Caco-2 (cell line): ENCODE measurements around the gene PMAIP1. TPM values are rescaled to one million over a fixed set of nuclear protein-coding genes. Genes with fewer than 3 reads are reported as not detected.
A peak's percentile ranks its signal among the peaks of the same experiment; 100 is the strongest.

ENCODE experiments used
- BruUV-seq: library from RNA; stranded (reverse); fragments of 400-500 nt; replicated peaks from 2 replicates; lab custom pipeline; 2021; lab: Mats Ljungman, UMichigan
- CTCF ChIA-PET: fragments of 300-600 bp; sonication (Branson Sonifier 250); formaldehyde crosslinking; loops from one replicate; lab custom pipeline; 2022; ENCODE audit warnings: antibody characterized with exemption; lab: Charles Lee
- POLR2A ChIA-PET: fragments of 300-600 bp; sonication (Branson Sonifier 250); formaldehyde crosslinking; loops from one replicate; lab custom pipeline; 2022; ENCODE audit warnings: antibody characterized with exemption; lab: Charles Lee
- DNase-seq, 2 experiments: peaks; one replicate each; pipeline versions ENCODE4 v3.0.0 to v3.0.0-alpha.2; 2020 to 2022
- H3K27me3 ChIP-seq: replicated peaks from 2 replicates; pipeline ENCODE4 v1.6.0; 2011; ENCODE audit warnings: low read length; ENCODE audit not compliant: control insufficient read depth, insufficient read depth
- H3K36me3 ChIP-seq: 2 replicates; pipeline ENCODE4 v1.5.1; 2011; ENCODE audit warnings: low read length; ENCODE audit not compliant: control insufficient read depth, insufficient read depth
- H3K4me1 ChIP-seq: fragments of 250-450 bp; sonication (Bioruptor Pico); 2 replicates; pipeline ENCODE4 v1.5.1; 2020; ENCODE audit warnings: mild to moderate bottlenecking
- H3K4me3 ChIP-seq: 2 replicates; pipeline ENCODE4 v1.5.1; 2011; ENCODE audit warnings: low read depth, mild to moderate bottlenecking, control low read depth, low read length
- H3K9me3 ChIP-seq: fragments of 250-450 bp; sonication (Bioruptor Pico); 2 replicates; pipeline ENCODE4 v1.5.1; 2020; ENCODE audit warnings: mild to moderate bottlenecking, moderate library complexity
- H3K27ac Mint-ChIP-seq: one replicate; pipeline ENCODE4 v1.8.0; 2022; ENCODE audit warnings: mixed read lengths; ENCODE audit not compliant: unreplicated experiment
- H3K27me3 Mint-ChIP-seq: one replicate; pipeline ENCODE4 v1.8.0; 2022; ENCODE audit warnings: mixed read lengths; ENCODE audit not compliant: insufficient read depth, unreplicated experiment
- H3K36me3 Mint-ChIP-seq: one replicate; pipeline ENCODE4 v1.8.0; 2022; ENCODE audit warnings: mild to moderate bottlenecking, mixed read lengths; ENCODE audit not compliant: insufficient read depth, unreplicated experiment
- H3K4me1 Mint-ChIP-seq: one replicate; pipeline ENCODE4 v1.8.0; 2022; ENCODE audit warnings: low read depth, mixed read lengths; ENCODE audit not compliant: unreplicated experiment
- H3K4me3 Mint-ChIP-seq: one replicate; pipeline ENCODE4 v1.8.0; 2022; ENCODE audit warnings: mild to moderate bottlenecking, moderate library complexity, mixed read lengths; ENCODE audit not compliant: unreplicated experiment
- H3K9me3 Mint-ChIP-seq: one replicate; pipeline ENCODE4 v1.8.0; 2022; ENCODE audit warnings: mixed read lengths; ENCODE audit not compliant: unreplicated experiment
- CTCF ChIP-seq, 2 experiments: fragments of 200-600 bp in 1 of 2; IDR thresholded peaks; 1 replicate in 1 of 2; 2 replicates in 1 of 2; pipeline versions ENCODE4 v1.5.1 to v1.8.0; 2011 to 2022; ENCODE audit warnings: antibody characterized with exemption in 1 of 2, control low read depth in 1 of 2, inconsistent platforms in 1 of 2, low read depth in 1 of 2, low read length in 1 of 2, mild to moderate bottlenecking in 1 of 2, moderate library complexity in 1 of 2; ENCODE audit not compliant: insufficient read depth in 1 of 2, severe bottlenecking in 1 of 2, unreplicated experiment in 1 of 2
- intact Hi-C: fragments of 100-400 bp; cut with micrococcal nuclease; formaldehyde crosslinking; loops from one replicate; pipeline ENCODE4 v1.10.0; 2022; ENCODE audit not compliant: unreplicated experiment
- total RNA-seq: library from RNA; stranded (reverse); gene quantifications from 2 replicates; pipeline ENCODE4 v1.2.3, GENCODE V29; 2022

Gene PMAIP1
- total RNA-seq, 1 experiment from 2014 or later = 2.3 TPM

- DNase-seq = no peak
- BruUV-seq = no TSS peak
- no peak overlapping the region for H3K4me3 Mint-ChIP-seq
- H3K27me3 Mint-ChIP-seq = no peaks in the 10 kb centered on the region
- TF ChIP-seq CTCF (IDR thresholded peaks at IDR 0.05; ENCODE audit: insufficient read depth in 1 of 2, low read depth in 1 of 2, low read length in 1 of 2, severe bottlenecking in 1 of 2, unreplicated experiment in 1 of 2) = no peak
- Histone ChIP-seq H3K4me3 (no peak overlapping the region), H3K4me1 (no peaks in the 10 kb centered on the region), H3K36me3 (no peaks in the 10 kb centered on the region), H3K9me3 (no peaks in the 10 kb centered on the region), H3K27me3 (no peaks in the 10 kb centered on the region)
- intact Hi-C loops = no loop called here
- CTCF ChIA-PET = no interaction called here
- POLR2A ChIA-PET = no interaction called here
- no peaks in the 10 kb centered on the region for H3K4me1 Mint-ChIP-seq
- H3K36me3 Mint-ChIP-seq = no peaks in the 10 kb centered on the region
- H3K27ac Mint-ChIP-seq = no peak overlapping the region
- H3K9me3 Mint-ChIP-seq = no peaks in the 10 kb centered on the region
Measured at GRCh38 chr18:59898093-59898492, 1.7 kb upstream of the PMAIP1 start.

- TSS peak; percentile 82 for BruUV-seq
- no peaks in the 10 kb centered on the region for H3K27me3 Mint-ChIP-seq
- H3K4me3 ChIP-seq = peak overlapping the region; percentile 54
- no peak for TF ChIP-seq CTCF (IDR thresholded peaks at IDR 0.05; ENCODE audit: insufficient read depth in 1 of 2, low read depth in 1 of 2, low read length in 1 of 2, severe bottlenecking in 1 of 2, unreplicated experiment in 1 of 2)
- H3K4me1 ChIP-seq = no peaks in the 10 kb centered on the region
- intact Hi-C loops = loop anchor here (1.0 kb wide), 1 partner anchor 61 kb away; no protein-coding TSS in a partner anchor
- H3K4me3 Mint-ChIP-seq = peak overlapping the region; percentile 70
- POLR2A ChIA-PET = interaction anchor here (0.7 kb wide), 1 partner anchor 58 kb away, joined by 4 read pairs; no protein-coding TSS in a partner anchor
- DNase-seq = no peak
- H3K27ac Mint-ChIP-seq = no peak overlapping the region
- no peaks in the 10 kb centered on the region for H3K27me3 ChIP-seq
- H3K36me3 Mint-ChIP-seq = no peaks in the 10 kb centered on the region
- CTCF ChIA-PET = no interaction called here
- H3K4me1 Mint-ChIP-seq = no peaks in the 10 kb centered on the region
- no peaks in the 10 kb centered on the region for H3K9me3 ChIP-seq
- no peaks in the 10 kb centered on the region for H3K9me3 Mint-ChIP-seq
- no peaks in the 10 kb centered on the region for H3K36me3 ChIP-seq
Measured at GRCh38 chr18:59898609-59899297, 1.0 kb upstream of the PMAIP1 start.

GRCh38 chr18:59900222-59901128, 679 bp downstream of the PMAIP1 start:
- POLR2A ChIA-PET = no interaction called here
- Mint-ChIP-seq H3K36me3 (no peaks in the 10 kb centered on the region), H3K4me1 (no peaks in the 10 kb centered on the region), H3K27ac (no peak overlapping the region), H3K4me3 (peak overlapping the region; percentile 70), H3K27me3 (no peaks in the 10 kb centered on the region), H3K9me3 (no peaks in the 10 kb centered on the region)
- no peak for TF ChIP-seq CTCF (IDR thresholded peaks at IDR 0.05; ENCODE audit: insufficient read depth in 1 of 2, low read depth in 1 of 2, low read length in 1 of 2, severe bottlenecking in 1 of 2, unreplicated experiment in 1 of 2)
- Histone ChIP-seq H3K9me3 (no peaks in the 10 kb centered on the region), H3K4me3 (peak overlapping the region; percentile 54), H3K36me3 (no peaks in the 10 kb centered on the region), H3K27me3 (no peaks in the 10 kb centered on the region), H3K4me1 (no peaks in the 10 kb centered on the region)
- CTCF ChIA-PET = no interaction called here
- intact Hi-C loops = no loop called here
- DNase-seq = peak in 1 of 2 experiments; percentile 15
- no TSS peak for BruUV-seq
